OCI-LY1 (cell line): Measurements from ENCODE around the gene ACOX1.

Experiments
- CTCF ChIP-seq: fragments of 200-600 bp; sonication (generic), shearing (Covaris generic); IDR thresholded peaks from 2 replicates; pipeline ENCODE4 v1.5.1; 2017; ENCODE audit warnings: mild to moderate bottlenecking, antibody characterized with exemption, low read length, moderate library complexity, mixed read lengths
- EZH2 ChIP-seq: fragments of 200-600 bp; sonication (generic), shearing (Covaris generic); IDR thresholded peaks from 2 replicates; pipeline ENCODE4 v1.8.0; 2017; ENCODE audit warnings: borderline replicate concordance, mixed run types, mild to moderate bottlenecking, antibody characterized with exemption, low read length, moderate library complexity, mixed read lengths

GRCh38 chr17:76017481-76018339, 38.7 kb upstream of the ACOX1 start:
- TF ChIP-seq CTCF (no peak), EZH2 (no peak)
